Measurements from ENCODE around the gene MCCC2.
"Not testable (repeated sequence)": the region's sequence is repeated elsewhere in the genome, so short reads cannot be mapped to it uniquely, and the experiment has no call there.

MCCC2 gene

DNA sequence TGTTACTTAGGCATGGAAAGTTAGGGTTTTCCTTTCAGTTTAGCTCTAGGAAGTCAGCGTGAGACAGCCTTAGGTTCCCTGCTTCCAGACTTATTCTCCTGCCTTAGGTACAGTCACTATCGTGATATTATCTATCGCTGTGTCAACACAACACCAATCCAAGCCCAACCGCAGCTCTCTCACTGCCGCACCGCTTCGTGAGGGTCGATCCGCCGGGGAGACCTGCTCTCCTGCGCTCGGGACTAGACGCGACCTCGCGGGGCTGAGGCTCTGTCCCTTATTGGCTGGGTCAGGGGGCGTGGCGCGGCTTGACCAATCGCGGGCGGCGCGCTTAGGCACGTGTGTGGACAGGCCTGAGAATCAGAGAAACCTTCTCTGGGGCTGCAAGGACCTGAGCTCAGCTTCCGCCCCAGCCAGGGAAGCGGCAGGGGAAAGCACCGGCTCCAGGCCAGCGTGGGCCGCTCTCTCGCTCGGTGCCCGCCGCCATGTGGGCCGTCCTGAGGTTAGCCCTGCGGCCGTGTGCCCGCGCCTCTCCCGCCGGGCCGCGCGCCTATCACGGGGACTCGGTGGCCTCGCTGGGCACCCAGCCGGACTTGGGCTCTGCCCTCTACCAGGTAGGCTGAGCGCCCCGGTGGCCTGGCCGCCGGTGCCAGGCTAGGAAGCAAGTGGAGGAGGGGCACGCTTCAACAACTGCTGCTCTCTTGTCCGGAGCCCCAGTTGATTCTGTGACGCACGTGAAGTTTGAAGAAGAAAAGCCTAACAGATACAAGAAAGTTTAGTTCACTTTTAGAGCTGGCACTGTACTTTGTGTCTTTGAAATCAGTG lies at the start of gene MCCC2:
Gene MCCC2 (plus strand): TSS at position 400 of the 825 bp plus-strand sequence. CDS start 86 bp downstream, at position 486.
- peak; percentile 91 to 93 for DNase-seq

DNA sequence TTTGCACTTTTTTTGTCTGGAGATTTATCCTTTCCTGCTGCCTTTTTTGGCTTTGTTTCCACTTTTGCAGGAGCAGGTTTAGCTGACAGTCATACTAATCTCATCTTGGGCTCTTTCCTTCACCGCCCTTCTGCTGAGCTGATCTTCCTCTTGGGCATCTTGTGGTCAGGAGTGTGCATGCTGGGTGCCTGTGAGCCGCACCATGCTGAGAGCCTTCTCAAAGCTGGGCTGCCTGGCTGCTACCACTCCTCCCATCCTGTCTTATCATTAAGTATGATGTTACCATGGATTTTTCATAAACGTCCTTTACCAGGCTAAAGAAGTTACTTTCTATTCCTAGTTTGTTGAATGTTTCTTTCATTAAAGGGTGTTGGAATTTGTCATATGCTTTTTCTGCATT lies 49.5 kb upstream of the MCCC2 start:
- DNase-seq = no peak

DNA sequence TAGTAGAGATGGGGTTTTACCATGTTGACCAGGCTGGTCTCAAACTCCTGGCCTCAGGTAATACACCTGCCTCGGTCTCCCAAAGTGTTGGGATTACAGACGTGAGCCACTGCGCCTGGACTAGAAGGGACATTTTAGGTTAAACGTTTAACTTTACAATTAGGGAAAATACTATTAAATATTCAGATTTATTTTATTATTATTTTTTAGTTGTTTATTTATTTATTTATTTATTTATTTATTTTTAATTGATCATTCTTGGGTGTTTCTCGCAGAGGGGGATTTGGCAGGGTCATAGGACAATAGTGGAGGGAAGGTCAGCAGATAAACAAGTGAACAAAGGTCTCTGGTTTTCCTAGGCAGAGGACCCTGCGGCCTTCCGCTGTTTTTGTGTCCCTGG lies 36.3 kb upstream of the MCCC2 start:
- DNase-seq = not testable (repeated sequence)

DNA sequence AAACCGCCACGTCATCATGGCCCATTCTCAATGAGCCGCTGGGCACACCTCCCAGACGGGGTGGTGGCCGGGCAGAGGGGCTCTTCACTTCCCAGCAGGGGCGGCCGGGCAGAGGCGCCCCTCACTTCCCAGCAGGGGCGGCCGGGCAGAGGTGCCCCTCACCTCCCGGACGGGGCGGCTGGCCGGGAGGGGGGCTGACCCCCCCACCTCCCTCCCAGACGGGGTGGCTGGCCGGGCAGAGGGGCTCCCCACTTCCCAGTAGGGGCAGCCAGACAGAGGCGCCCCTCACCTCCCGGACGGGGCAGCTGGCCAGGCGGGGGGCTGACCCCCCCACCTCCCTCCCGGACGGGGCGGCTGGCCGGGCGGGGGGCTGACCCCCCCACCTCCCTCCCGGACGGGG lies 35.6 kb upstream of the MCCC2 start:
- not testable (repeated sequence) for DNase-seq

DNA sequence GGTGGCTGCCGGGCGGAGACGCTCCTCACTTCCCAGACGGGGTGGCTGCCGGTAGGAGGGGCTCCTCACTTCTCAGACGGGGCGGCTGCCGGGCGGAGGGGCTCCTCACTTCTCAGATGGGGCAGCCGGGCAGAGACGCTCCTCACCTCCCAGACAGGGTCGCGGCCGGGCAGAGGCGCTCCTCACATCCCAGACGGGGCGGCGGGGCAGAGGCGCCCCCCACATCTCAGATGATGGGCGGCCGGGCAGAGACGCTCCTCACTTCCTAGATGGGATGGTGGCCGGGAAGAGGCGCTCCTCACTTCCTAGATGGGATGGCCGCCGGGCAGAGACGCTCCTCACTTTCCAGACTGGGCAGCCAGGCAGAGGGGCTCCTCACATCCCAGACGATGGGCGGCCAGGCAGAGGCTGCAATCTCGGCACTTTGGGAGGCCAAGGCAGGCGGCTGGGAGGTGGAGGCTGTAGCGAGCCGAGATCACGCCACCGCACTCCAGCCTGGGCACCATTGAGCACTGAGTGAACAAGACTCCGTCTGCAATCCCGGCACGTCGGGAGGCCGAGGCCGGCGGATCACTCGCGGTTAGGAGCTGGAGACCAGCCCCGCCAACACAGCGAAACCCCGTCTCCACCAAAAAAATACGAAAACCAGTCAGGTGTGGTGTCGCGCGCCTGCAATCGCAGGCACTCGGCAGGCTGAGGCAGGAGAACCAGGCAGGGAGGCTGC lies 35.0 kb upstream of the MCCC2 start:
- DNase-seq = not testable (repeated sequence)

DNA sequence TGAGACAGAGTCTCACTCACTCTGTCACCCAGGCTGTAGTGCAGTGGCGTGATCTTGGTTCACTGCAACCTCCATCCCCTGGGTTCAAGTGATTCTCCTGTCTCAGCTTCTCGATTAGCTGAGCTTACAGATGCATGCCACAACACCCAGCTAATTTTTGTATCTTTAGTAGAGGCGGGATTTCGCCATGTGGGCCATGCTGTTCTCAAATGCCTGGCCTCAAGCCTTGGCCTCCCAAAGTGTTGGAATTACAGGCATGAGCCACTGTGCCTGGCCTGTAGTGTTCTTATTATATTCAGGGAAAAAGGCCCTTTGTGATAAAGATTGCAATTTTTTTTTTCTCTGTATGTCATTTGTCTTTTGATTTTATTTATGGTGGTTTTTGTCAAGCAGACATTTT lies 24.0 kb upstream of the MCCC2 start:
- DNase-seq = no peak

DNA sequence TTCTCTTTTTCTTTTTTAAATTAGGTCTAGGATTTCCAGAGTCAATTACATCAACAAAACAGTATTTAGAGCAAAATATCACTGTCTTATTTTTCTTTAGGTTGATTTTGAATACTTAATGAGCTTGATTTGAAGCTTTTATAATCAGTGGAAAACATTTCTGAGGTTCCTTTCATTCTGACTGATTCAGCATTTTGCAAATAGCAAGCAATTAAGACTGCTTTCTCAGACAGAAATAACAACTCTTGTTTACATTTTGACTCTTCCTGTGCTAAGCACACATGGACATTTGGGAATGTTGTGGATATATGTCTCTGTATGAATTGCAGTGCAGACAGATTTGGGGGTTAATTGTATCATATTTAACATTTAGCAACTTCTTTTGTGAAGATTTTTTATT lies 22.2 kb upstream of the MCCC2 start:
- DNase-seq = no peak

DNA sequence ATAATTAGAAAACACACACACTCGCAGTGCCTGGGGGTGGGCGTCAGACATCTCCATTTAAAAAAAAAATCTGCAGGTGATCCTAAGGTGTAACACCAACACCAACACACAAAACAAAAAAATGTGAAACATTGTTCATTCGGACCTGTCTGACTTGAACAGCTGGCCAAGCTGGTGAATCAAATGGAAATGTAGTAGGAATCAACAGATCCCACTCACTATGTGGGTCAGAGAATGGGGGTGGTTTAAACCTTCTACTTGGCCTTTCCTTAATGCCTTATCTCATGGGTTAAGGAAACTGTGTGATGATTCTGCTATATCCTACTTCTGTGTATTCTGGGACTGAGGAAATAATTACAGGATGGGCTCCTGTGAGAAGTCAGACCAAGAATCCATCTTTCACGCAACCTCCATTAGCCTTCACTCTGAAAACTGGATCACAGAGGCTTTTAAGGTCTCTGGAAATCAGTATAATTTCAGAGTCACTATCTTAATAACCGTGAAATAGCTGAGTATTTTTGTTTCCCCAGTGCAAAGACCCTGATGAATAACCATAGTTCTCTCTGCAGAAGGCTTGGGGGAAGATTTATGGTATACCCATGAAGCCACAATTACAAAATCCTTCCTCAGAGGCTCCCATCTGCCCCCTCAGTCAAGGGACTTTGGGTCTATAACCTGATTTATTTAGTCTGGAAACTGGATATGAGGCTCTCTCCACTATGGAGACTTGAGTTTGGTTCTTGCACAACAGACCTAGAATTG lies 17.2 kb upstream of the MCCC2 start:
- DNase-seq = no peak

DNA sequence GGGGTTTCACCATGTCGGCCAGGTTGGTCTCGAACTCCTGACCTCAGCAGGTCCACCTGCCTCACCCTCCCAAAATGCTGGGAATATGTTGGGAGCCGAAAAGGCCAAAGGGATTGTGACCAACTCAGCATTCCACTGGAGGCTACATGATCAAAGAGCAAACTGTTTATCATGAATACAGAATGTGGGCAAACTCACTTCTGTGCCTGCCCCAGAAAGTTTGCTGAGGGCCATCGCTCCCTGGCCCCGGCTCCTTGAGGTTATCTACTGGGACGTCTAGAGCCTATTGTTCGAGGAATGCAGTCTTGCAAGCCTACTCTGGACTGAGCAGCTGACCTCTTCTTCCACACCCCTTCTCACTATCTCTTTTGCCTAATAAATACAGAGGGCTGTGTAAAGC lies 15.3 kb upstream of the MCCC2 start:
- not testable (repeated sequence) for DNase-seq

DNA sequence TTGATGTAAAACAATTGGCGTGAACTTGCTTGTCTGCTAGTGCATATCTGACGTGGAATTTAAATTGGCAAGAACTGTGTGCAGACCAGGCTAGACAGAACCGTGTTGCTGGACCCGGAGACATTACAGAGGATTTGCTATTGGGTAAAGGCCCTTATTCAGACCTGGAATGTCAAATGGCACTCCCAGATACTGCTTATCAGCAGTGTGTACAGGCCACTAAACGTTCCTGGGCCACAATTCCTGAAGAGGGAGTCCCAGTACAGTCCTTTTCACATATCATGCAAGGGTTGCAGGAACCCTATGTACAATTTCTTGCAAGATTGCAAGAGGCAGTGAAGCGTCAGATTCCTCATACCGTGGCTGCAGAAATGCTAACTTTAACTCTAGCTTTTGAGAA lies 13.5 kb upstream of the MCCC2 start:
- no peak for DNase-seq

DNA sequence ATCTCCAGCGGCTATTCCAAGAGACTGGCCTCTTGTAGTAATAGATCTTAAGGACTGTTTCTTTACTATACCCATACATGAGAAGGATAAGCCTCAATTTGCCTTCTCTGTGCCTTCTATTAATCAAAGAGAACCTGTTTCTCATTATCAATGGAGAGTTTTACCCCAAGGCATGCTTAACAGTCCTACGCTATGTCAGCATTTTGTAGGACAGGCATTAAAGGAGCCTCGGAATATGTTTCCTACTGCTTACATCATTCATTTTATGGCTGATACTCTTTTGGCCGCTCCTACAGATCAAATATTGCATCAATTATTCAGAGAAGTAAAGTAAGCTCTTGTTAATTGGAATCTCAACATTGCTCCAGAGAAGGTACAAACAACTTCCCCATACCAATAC lies 11.6 kb upstream of the MCCC2 start:
- DNase-seq = not testable (repeated sequence)

DNA sequence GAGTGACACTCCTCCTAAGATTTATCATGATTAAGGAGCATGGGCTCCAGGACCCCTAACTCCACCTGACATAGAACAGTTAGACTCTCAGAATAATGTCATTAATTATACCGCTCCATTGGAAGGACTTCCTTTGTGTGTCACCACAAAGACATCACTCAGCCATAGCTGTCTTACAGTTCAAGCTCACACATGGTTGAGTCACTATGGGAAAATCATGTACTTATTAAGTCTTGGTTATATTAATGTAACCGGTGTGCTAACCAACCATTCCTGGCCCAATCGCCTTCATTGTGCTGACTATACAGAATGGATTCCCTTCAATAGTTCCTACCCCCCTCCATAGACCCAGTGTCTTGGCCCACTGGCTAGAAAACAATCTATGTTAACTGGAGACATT lies 10.9 kb upstream of the MCCC2 start:
- DNase-seq = no peak

DNA sequence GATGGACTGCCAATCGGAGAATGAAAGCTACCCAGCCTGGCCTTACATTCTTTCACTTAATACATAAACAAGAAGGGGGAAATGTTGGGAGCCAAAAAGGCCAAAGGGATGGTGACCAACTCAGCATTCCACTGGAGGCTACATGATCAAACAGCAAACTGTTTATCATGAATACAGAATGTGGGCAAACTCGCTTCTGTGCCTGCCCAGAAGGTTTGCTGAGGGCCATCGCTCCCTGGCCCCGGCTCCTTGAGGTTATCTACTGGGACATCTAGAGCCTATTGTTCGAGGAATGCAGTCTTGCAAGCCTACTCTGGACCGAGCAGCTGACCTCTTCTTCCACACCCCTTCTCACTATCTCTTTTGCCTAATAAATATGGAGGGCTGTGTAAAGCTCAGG lies 9.3 kb upstream of the MCCC2 start:
- not testable (repeated sequence) for DNase-seq

DNA sequence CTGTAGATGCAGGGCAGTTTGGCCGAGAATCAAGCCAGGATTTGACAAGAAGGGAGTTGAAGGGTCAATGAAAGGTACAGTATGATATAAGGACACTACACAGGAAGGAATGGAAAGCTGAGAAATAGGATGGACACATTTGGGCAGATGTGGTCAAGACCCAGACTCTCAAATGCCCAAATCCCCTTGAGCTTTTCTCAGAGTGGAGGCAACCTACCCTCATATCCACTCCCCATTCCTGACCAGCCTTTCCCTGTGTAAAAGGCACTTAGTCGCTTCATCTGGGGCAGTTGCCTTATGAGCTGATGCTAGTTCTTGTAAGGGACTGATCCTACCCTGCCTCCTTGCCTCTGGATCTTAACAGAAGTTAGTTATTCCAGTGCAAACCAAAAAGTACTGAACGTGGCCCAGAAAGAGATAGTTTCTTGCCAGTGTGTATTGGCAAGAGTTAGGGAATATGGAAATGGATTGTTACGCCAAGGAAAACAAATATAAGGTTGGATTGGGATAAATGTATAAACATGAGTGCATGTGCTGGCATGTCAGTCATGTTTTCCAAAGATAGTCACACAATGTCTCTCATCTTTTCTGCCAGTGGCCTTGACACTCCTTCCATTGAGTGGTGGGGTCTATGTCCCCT lies 4.1 kb upstream of the MCCC2 start:
- no peak for DNase-seq

DNA sequence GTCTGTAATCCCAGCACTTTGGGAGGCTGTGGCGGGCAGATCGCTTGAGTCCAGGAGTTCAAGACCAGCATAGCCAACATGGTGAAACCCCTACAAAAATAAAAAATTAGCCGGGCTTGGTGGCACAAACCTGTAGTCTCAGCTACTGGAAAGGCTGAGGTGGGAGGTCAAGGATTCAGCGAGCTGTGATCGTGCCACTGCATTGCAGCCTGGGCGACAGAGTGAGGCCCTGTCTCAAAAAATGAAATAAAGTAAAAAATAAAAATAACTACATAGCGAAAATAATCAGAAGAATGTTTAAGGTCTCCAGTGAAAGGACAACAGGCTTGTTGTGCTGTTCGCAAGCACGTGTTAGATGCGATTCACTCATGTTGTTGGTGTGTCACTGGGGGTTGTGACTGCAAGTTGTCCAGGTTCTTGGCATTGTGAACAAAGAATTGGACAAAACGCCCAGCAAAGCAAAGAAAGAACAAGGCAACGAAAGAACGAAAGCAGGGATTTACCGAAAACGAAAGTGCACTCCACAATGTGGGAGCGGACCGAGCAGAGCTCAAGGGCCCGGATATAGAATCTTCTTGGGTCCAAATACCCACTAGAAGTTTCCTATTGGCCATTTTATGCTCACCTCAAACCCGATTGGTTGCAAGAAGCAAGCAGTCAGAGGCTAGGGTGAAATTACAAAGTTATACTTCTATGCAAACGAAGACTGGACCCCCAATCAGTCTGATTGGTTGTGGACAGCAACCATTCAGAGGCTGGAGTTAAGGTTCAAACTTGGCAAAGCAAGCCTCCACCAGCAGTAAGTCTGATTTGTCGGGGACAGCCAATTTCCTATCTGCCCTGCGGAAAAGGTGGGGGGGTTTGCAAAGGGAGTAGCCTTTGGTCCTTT lies 844 bp upstream of the MCCC2 start:
- DNase-seq = no peak

DNA sequence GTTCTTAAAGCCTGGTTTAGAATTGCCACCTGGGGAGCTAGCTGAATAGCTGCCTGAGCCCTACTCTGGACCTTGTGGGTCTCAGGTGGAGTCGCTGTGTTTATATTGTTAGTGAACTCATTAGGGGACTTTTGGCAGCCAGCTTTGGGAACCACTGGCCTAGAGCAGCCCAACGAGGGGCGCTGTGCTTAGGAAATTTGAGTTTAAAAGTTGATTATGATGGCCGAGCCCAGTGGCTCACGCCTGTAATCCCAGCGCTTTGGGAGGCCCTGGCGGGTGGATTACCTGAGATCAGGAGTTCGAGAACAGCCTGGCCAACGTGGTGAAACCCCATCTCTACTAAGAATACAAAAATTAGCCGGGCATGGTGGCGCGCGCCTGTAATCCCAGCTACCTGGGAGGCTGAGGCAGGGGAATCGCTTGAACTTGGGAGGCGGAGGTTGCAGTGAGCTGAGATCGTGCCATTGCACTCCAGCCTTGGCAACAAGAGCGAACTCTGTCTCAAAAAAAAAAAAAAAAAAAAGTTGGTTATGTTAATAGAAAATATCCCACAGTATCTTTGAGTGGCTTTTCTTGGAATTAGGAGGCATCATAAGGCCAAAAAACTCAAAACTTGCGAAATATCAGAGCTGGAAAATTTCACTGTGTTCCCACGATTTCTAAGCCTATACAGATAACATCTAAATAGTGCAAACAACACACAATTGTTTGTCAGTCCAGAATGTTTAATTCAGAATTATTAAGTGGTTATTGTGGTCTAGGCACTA lies 809 bp downstream of the MCCC2 start:
- no peak for DNase-seq

DNA sequence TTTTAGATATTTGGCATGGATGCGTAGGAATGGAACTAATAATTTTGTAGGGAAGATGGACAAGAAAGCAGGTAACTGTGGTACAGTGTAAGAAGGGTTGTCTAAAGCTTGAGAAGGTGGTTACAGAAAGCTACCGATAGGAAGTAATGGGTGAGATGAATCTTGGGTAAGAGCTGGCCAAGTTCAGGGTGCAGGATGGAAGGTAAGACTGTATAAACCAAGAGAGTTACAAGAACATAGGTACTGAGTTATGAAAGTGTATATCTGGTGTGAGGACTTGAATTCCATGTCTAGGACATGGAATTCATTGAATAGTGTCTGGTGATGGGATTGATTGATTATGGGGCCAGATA lies 1.4 kb downstream of the MCCC2 start:
- DNase-seq = no peak

DNA sequence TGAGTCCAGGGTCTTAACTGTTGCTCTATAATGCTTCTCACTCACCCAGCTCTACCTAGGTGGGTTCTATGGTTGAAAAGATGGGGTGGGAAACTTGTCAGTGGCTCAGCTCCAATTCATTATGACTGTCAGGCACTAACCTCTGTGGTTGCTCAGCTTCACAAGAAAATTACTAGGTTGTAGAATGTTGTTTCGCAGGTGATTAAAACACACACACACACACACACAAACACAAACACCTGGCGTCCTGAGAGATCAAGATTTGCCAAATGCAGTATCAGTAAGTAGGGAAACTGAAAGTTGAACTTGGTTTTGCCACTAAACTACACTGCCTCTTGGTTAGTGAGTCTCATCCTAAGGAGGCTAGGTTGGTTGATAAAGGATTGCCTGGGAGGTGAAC lies 2.8 kb downstream of the MCCC2 start:
- DNase-seq = no peak

DNA sequence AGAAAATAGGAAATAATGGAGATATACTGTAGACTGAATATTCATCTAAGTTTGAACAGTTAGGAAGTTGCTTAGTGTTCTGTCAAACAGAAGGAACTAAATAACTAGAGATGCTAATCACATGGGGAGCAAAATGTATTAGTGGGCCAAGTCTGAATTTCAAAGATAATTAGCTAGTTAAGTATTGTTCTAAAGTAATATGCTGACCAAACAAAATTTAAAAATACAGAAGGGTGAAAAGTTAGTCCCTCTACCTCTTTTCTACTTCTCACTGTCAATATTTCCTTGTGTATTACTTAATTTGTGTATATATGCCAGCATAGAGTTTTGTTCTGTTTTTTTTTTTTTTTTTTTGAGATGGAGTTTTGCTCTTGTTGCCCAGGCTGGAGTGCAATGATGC lies 4.0 kb downstream of the MCCC2 start:
- no peak for DNase-seq

DNA sequence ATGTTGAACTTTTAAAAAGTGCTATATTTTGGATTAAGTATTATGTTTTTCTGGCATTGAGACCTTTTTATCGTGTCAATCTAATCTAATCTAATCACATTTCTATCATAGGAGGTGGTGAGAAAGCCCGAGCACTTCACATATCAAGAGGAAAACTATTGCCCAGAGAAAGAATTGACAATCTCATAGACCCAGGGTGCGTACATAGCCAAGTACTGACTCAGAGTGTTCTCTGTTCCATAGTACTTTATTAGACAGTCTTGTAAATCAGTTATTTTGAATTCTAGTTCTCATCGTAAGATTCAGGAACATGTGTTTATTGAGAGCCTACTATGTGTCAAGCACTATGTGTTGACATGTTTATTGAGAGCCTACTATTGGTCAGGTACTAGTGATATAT lies 9.0 kb downstream of the MCCC2 start:
- DNase-seq = no peak

DNA sequence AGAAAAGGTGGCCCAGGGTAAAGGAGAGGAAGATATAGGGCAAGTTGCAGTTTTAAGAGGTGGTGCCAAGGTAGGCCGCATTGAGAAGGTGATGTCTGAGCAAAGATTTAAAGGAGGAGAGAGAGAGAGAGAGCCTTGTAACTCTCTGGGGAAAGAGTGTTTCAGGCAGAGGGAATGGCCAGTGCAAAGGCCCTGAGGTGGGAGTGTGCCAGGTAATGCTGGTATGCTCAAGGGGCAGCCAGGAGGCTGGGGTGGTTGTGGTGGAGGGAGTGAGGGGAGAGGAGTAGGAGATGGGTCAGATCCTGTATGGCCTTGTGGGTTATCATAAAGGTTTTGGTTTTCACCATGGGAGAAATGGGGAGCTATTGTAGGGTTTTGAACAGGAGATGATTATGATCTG lies 9.9 kb downstream of the MCCC2 start:
- DNase-seq = no peak
